Measurements from ENCODE around the gene RALGPS1. TPM values are rescaled to one million over a fixed set of nuclear protein-coding genes. Genes with fewer than 3 reads are reported as not detected.

Gene RALGPS1
- total RNA-seq, 1 experiment from 2014 or later = 8.2 TPM

GRCh38 chr9:127123064-127123890, 208.7 kb downstream of the RALGPS1 start:
- no peaks in the 10 kb centered on the region for H3K36me3 ChIP-seq (ENCODE audit: insufficient read depth, low read length)
- peaks cover 8% of the 10 kb centered on the region for H4K20me1 ChIP-seq (ENCODE audit: insufficient read depth, low read depth, low read length)
- no peak for DNase-seq
- no peak overlapping the region for H3K27ac ChIP-seq (ENCODE audit: low read length)
- no peak overlapping the region for H3K4me2 ChIP-seq (ENCODE audit: low read depth, low read length, poor library complexity, severe bottlenecking)
- no peaks in the 10 kb centered on the region for H3K9me2 ChIP-seq (replicated peaks; ENCODE audit: insufficient read depth, low read length)
- H3K9ac ChIP-seq (ENCODE audit: low read length) = no peak overlapping the region
- no peaks in the 10 kb centered on the region for H3K9me3 ChIP-seq (ENCODE audit: low read length)
- H3K79me2 ChIP-seq (ENCODE audit: low read length) = no peaks in the 10 kb centered on the region
- H3K4me3 ChIP-seq (ENCODE audit: low read length) = no peak overlapping the region
- H3K4me1 ChIP-seq (ENCODE audit: low read length) = no peaks in the 10 kb centered on the region
- no peak overlapping the region for H2AFZ ChIP-seq (ENCODE audit: low read length)
- H3K27me3 ChIP-seq (ENCODE audit: low read length) = no peaks in the 10 kb centered on the region

- no peaks in the 10 kb centered on the region for H3K36me3 ChIP-seq (ENCODE audit: insufficient read depth, low read length)
- H3K4me2 ChIP-seq (ENCODE audit: low read depth, low read length, poor library complexity, severe bottlenecking) = no peak overlapping the region
- no peaks in the 10 kb centered on the region for H3K9me3 ChIP-seq (ENCODE audit: low read length)
- H3K9ac ChIP-seq (ENCODE audit: low read length) = no peak overlapping the region
- H3K27ac ChIP-seq (ENCODE audit: low read length) = no peak overlapping the region
- no peaks in the 10 kb centered on the region for H3K79me2 ChIP-seq (ENCODE audit: low read length)
- H2AFZ ChIP-seq (ENCODE audit: low read length) = no peak overlapping the region
- no peak overlapping the region for H3K4me3 ChIP-seq (ENCODE audit: low read length)
- no peaks in the 10 kb centered on the region for H3K27me3 ChIP-seq (ENCODE audit: low read length)
- no peaks in the 10 kb centered on the region for H3K9me2 ChIP-seq (replicated peaks; ENCODE audit: insufficient read depth, low read length)
- peaks cover 7% of the 10 kb centered on the region for H4K20me1 ChIP-seq (ENCODE audit: insufficient read depth, low read depth, low read length)
- DNase-seq = no peak
- H3K4me1 ChIP-seq (ENCODE audit: low read length) = no peaks in the 10 kb centered on the region
These were observed 209.5 kb downstream of the RALGPS1 start for GRCh38 chr9:127124111-127124531.

GRCh38 chr9:127124792-127125191, 210.2 kb downstream of the RALGPS1 start:
- no peak overlapping the region for H2AFZ ChIP-seq (ENCODE audit: low read length)
- no peaks in the 10 kb centered on the region for H3K4me1 ChIP-seq (ENCODE audit: low read length)
- H3K36me3 ChIP-seq (ENCODE audit: insufficient read depth, low read length) = no peaks in the 10 kb centered on the region
- no peaks in the 10 kb centered on the region for H3K27me3 ChIP-seq (ENCODE audit: low read length)
- no peak overlapping the region for H3K4me3 ChIP-seq (ENCODE audit: low read length)
- H3K27ac ChIP-seq (ENCODE audit: low read length) = no peak overlapping the region
- H3K9ac ChIP-seq (ENCODE audit: low read length) = no peak overlapping the region
- no peaks in the 10 kb centered on the region for H3K79me2 ChIP-seq (ENCODE audit: low read length)
- DNase-seq = no peak
- no peak overlapping the region for H3K4me2 ChIP-seq (ENCODE audit: low read depth, low read length, poor library complexity, severe bottlenecking)
- H4K20me1 ChIP-seq (ENCODE audit: insufficient read depth, low read depth, low read length) = peaks cover 4% of the 10 kb centered on the region
- H3K9me2 ChIP-seq (replicated peaks; ENCODE audit: insufficient read depth, low read length) = no peaks in the 10 kb centered on the region
- H3K9me3 ChIP-seq (ENCODE audit: low read length) = no peaks in the 10 kb centered on the region

- H3K79me2 ChIP-seq (ENCODE audit: low read length) = no peaks in the 10 kb centered on the region
These were observed 212.4 kb downstream of the RALGPS1 start for GRCh38 chr9:127126971-127127370.

GRCh38 chr9:127128341-127129072, 213.9 kb downstream of the RALGPS1 start:
- Histone ChIP-seq H3K27me3 (ENCODE audit: low read length) (no peaks in the 10 kb centered on the region), H3K4me2 (ENCODE audit: low read depth, low read length, poor library complexity, severe bottlenecking) (no peak overlapping the region), H3K27ac (ENCODE audit: low read length) (no peak overlapping the region), H3K4me1 (ENCODE audit: low read length) (no peaks in the 10 kb centered on the region), H4K20me1 (ENCODE audit: insufficient read depth, low read depth, low read length) (peaks cover 4% of the 10 kb centered on the region), H3K4me3 (ENCODE audit: low read length) (no peak overlapping the region), H3K9ac (ENCODE audit: low read length) (no peak overlapping the region), H3K9me3 (ENCODE audit: low read length) (no peaks in the 10 kb centered on the region), H2AFZ (ENCODE audit: low read length) (no peak overlapping the region), H3K36me3 (ENCODE audit: insufficient read depth, low read length) (no peaks in the 10 kb centered on the region), H3K9me2 (replicated peaks; ENCODE audit: insufficient read depth, low read length) (no peaks in the 10 kb centered on the region), H3K79me2 (ENCODE audit: low read length) (no peaks in the 10 kb centered on the region)
- DNase-seq = no peak

More at GRCh38 chr9:127126971-127127370, 212.4 kb downstream of the RALGPS1 start:
- Histone ChIP-seq H3K36me3 (ENCODE audit: insufficient read depth, low read length) (no peaks in the 10 kb centered on the region), H3K4me3 (ENCODE audit: low read length) (no peak overlapping the region), H3K4me1 (ENCODE audit: low read length) (no peaks in the 10 kb centered on the region), H3K4me2 (ENCODE audit: low read depth, low read length, poor library complexity, severe bottlenecking) (no peak overlapping the region), H3K9me3 (ENCODE audit: low read length) (no peaks in the 10 kb centered on the region), H4K20me1 (ENCODE audit: insufficient read depth, low read depth, low read length) (peaks cover 4% of the 10 kb centered on the region), H3K9me2 (replicated peaks; ENCODE audit: insufficient read depth, low read length) (no peaks in the 10 kb centered on the region), H3K27ac (ENCODE audit: low read length) (no peak overlapping the region), H3K27me3 (ENCODE audit: low read length) (no peaks in the 10 kb centered on the region), H2AFZ (ENCODE audit: low read length) (no peak overlapping the region), H3K9ac (ENCODE audit: low read length) (no peak overlapping the region)
- no peak for DNase-seq

GRCh38 chr9:127129073-127129717, 214.6 kb downstream of the RALGPS1 start:
- Histone ChIP-seq H3K4me3 (ENCODE audit: low read length) (no peak overlapping the region), H3K9me3 (ENCODE audit: low read length) (no peaks in the 10 kb centered on the region), H3K79me2 (ENCODE audit: low read length) (no peaks in the 10 kb centered on the region), H3K9ac (ENCODE audit: low read length) (no peak overlapping the region), H3K4me2 (ENCODE audit: low read depth, low read length, poor library complexity, severe bottlenecking) (no peak overlapping the region), H3K36me3 (ENCODE audit: insufficient read depth, low read length) (no peaks in the 10 kb centered on the region), H3K27ac (ENCODE audit: low read length) (no peak overlapping the region), H4K20me1 (ENCODE audit: insufficient read depth, low read depth, low read length) (peaks cover 4% of the 10 kb centered on the region), H2AFZ (ENCODE audit: low read length) (no peak overlapping the region), H3K27me3 (ENCODE audit: low read length) (no peaks in the 10 kb centered on the region; the same call in 1 of the 2 replicates), H3K9me2 (replicated peaks; ENCODE audit: insufficient read depth, low read length) (no peaks in the 10 kb centered on the region), H3K4me1 (ENCODE audit: low read length) (no peaks in the 10 kb centered on the region)
- no peak for DNase-seq

GRCh38 chr9:127129718-127130085, 215.1 kb downstream of the RALGPS1 start:
- no peaks in the 10 kb centered on the region for H3K36me3 ChIP-seq (ENCODE audit: insufficient read depth, low read length)
- DNase-seq = no peak
- H2AFZ ChIP-seq (ENCODE audit: low read length) = no peak overlapping the region
- H4K20me1 ChIP-seq (ENCODE audit: insufficient read depth, low read depth, low read length) = peaks cover 4% of the 10 kb centered on the region; the same call in 1 of the 2 replicates
- H3K27ac ChIP-seq (ENCODE audit: low read length) = no peak overlapping the region
- H3K27me3 ChIP-seq (ENCODE audit: low read length) = no peaks in the 10 kb centered on the region; the same call in 1 of the 2 replicates
- no peaks in the 10 kb centered on the region for H3K9me3 ChIP-seq (ENCODE audit: low read length)
- no peaks in the 10 kb centered on the region for H3K4me1 ChIP-seq (ENCODE audit: low read length)
- H3K79me2 ChIP-seq (ENCODE audit: low read length) = no peaks in the 10 kb centered on the region
- H3K9ac ChIP-seq (ENCODE audit: low read length) = no peak overlapping the region
- no peaks in the 10 kb centered on the region for H3K9me2 ChIP-seq (replicated peaks; ENCODE audit: insufficient read depth, low read length)
- H3K4me3 ChIP-seq (ENCODE audit: low read length) = no peak overlapping the region
- H3K4me2 ChIP-seq (ENCODE audit: low read depth, low read length, poor library complexity, severe bottlenecking) = no peak overlapping the region

GRCh38 chr9:127130235-127130634, 215.7 kb downstream of the RALGPS1 start:
- no peak overlapping the region for H3K4me2 ChIP-seq (ENCODE audit: low read depth, low read length, poor library complexity, severe bottlenecking)
- H2AFZ ChIP-seq (ENCODE audit: low read length) = no peak overlapping the region
- H3K27me3 ChIP-seq (ENCODE audit: low read length) = no peaks in the 10 kb centered on the region; the same call in 1 of the 2 replicates
- H3K36me3 ChIP-seq (ENCODE audit: insufficient read depth, low read length) = no peaks in the 10 kb centered on the region
- no peak for DNase-seq
- H3K27ac ChIP-seq (ENCODE audit: low read length) = no peak overlapping the region
- H3K9me2 ChIP-seq (replicated peaks; ENCODE audit: insufficient read depth, low read length) = no peaks in the 10 kb centered on the region
- H3K4me1 ChIP-seq (ENCODE audit: low read length) = no peaks in the 10 kb centered on the region
- H3K9ac ChIP-seq (ENCODE audit: low read length) = no peak overlapping the region
- no peaks in the 10 kb centered on the region for H3K9me3 ChIP-seq (ENCODE audit: low read length)
- H3K79me2 ChIP-seq (ENCODE audit: low read length) = no peaks in the 10 kb centered on the region
- peaks cover 4% of the 10 kb centered on the region; the same call in 1 of the 2 replicates for H4K20me1 ChIP-seq (ENCODE audit: insufficient read depth, low read depth, low read length)
- no peak overlapping the region for H3K4me3 ChIP-seq (ENCODE audit: low read length)
